A673 (cell line): ENCODE data around the gene TEX22. TPM values are rescaled to one million over a fixed set of nuclear protein-coding genes. Genes with fewer than 3 reads are reported as not detected.
A peak's percentile ranks its signal among the peaks of the same experiment; 100 is the strongest.

Experiments
- BruUV-seq: library from RNA; stranded (reverse); fragments of 400-500 nt; replicated peaks from 2 replicates; lab custom pipeline; 2021; lab: Mats Ljungman, UMichigan
- CTCF ChIA-PET: fragments of 300-600 bp; sonication (Branson Sonifier 250); formaldehyde crosslinking; loops from one replicate; lab custom pipeline; 2022; ENCODE audit warnings: antibody characterized with exemption; lab: Charles Lee
- POLR2A ChIA-PET: fragments of 300-600 bp; sonication (Branson Sonifier 250); formaldehyde crosslinking; loops from one replicate; lab custom pipeline; 2022; ENCODE audit warnings: antibody characterized with exemption; ENCODE audit not compliant: low non-redundant PET; lab: Charles Lee
- DNase-seq: peaks from one replicate; pipeline ENCODE4 v3.0.0-alpha.2; 2015; ENCODE audit warnings: low spot score
- H3K27ac ChIP-seq: fragments of 200-600 bp; sonication (generic); 2 replicates; pipeline ENCODE4 v1.5.1; 2016; ENCODE audit warnings: mixed run types, low read depth, mild to moderate bottlenecking, mixed read lengths, antibody characterized with exemption, low read length; ENCODE audit not compliant: poor library complexity, severe bottlenecking
- H3K27me3 ChIP-seq: fragments of 200-600 bp; sonication (generic); replicated peaks from 2 replicates; pipeline ENCODE4 v1.6.1; 2017; ENCODE audit warnings: mixed run types, low read depth, mild to moderate bottlenecking, mixed read lengths, antibody characterized with exemption, low read length; ENCODE audit not compliant: insufficient read depth, poor library complexity
- H3K36me3 ChIP-seq: fragments of 200-600 bp; sonication (generic); 2 replicates; pipeline ENCODE4 v1.6.1; 2016; ENCODE audit warnings: mixed run types, mild to moderate bottlenecking, mixed read lengths, antibody characterized with exemption, low read length; ENCODE audit not compliant: insufficient read depth, poor library complexity, severe bottlenecking
- H3K4me1 ChIP-seq: fragments of 200-600 bp; sonication (generic); 2 replicates; pipeline ENCODE4 v1.6.1; 2017; ENCODE audit warnings: mixed run types, mild to moderate bottlenecking, mixed read lengths, antibody characterized with exemption, low read length; ENCODE audit not compliant: insufficient read depth, poor library complexity, severe bottlenecking
- H3K4me3 ChIP-seq: fragments of 200-600 bp; sonication (generic); 2 replicates; pipeline ENCODE4 v1.5.1; 2016; ENCODE audit warnings: low read depth, mixed run types, mild to moderate bottlenecking, mixed read lengths, low read length; ENCODE audit not compliant: poor library complexity, severe bottlenecking
- H3K9me3 ChIP-seq: fragments of 200-600 bp; sonication (generic); 2 replicates; pipeline ENCODE4 v1.6.1; 2016; ENCODE audit warnings: mixed run types, low read depth, mild to moderate bottlenecking, mixed read lengths, antibody characterized with exemption, low read length; ENCODE audit not compliant: poor library complexity, severe bottlenecking
- CTCF ChIP-seq: fragments of 300-800, 200-600 bp; sonication (generic); conservative IDR thresholded peaks from 2 replicates; pipeline ENCODE4 v1.5.1; 2017; ENCODE audit warnings: low read depth, mild to moderate bottlenecking, antibody characterized with exemption, low read length, moderate library complexity, mixed read lengths
- EZH2 ChIP-seq: fragments of 200-600 bp; sonication (generic); IDR thresholded peaks from 2 replicates; pipeline ENCODE4 v1.6.1; 2017; ENCODE audit warnings: borderline replicate concordance, low read depth, mild to moderate bottlenecking, mixed read lengths, antibody characterized with exemption, low read length; ENCODE audit not compliant: poor library complexity, severe bottlenecking
- intact Hi-C: fragments of 100-400 bp; cut with micrococcal nuclease; formaldehyde crosslinking; loops from one replicate; pipeline ENCODE4 v1.10.0; 2022; ENCODE audit not compliant: unreplicated experiment
- total RNA-seq: library from RNA; stranded (reverse); gene quantifications from 2 replicates; pipeline ENCODE4 v1.2.3, GENCODE V29; 2021

TEX22 gene
- total RNA-seq, 1 experiment from 2014 or later = 2.7 TPM

- H3K9me3 ChIP-seq = no peaks in the 10 kb centered on the region
- H3K27me3 ChIP-seq = no peaks in the 10 kb centered on the region
- ChIA-PET CTCF (no interaction called here), POLR2A (no interaction called here)
- no peak overlapping the region for H3K4me3 ChIP-seq
- no TSS peak for BruUV-seq
- intact Hi-C loops = no loop called here
- no peak for DNase-seq
- H3K4me1 ChIP-seq = peaks cover 12% of the 10 kb centered on the region
- no peak for TF ChIP-seq EZH2
- TF ChIP-seq CTCF = no peak
- H3K27ac ChIP-seq = no peak overlapping the region
- no peaks in the 10 kb centered on the region for H3K36me3 ChIP-seq
These were observed 11.0 kb downstream of the TEX22 start for GRCh38 chr14:105409364-105409763.

GRCh38 chr14:105410642-105411016 is 12.3 kb downstream of the TEX22 start:
- intact Hi-C loops = no loop called here
- CTCF ChIA-PET = no interaction called here
- H3K27me3 ChIP-seq = no peaks in the 10 kb centered on the region

GRCh38 chr14:105411017-105411941 is 12.9 kb downstream of the TEX22 start:
- Histone ChIP-seq H3K27ac (no peak overlapping the region), H3K9me3 (no peaks in the 10 kb centered on the region), H3K36me3 (no peaks in the 10 kb centered on the region), H3K4me1 (peaks cover 12% of the 10 kb centered on the region), H3K27me3 (no peaks in the 10 kb centered on the region), H3K4me3 (peak overlapping the region; percentile 31)
- ChIA-PET CTCF (no interaction called here), POLR2A (interaction anchor here (0.6 kb wide), 1 partner anchor 217 kb away, joined by 16 read pairs; no protein-coding TSS in a partner anchor)
- TF ChIP-seq EZH2 = no peak
- no peak for TF ChIP-seq CTCF
- no TSS peak for BruUV-seq
- intact Hi-C loops = no loop called here
- peak; percentile 62 for DNase-seq

More at GRCh38 chr14:105410642-105411016, 12.3 kb downstream of the TEX22 start:
- Histone ChIP-seq H3K4me3 (peak overlapping the region; percentile 31), H3K36me3 (no peaks in the 10 kb centered on the region), H3K27ac (no peak overlapping the region), H3K4me1 (peaks cover 12% of the 10 kb centered on the region), H3K9me3 (no peaks in the 10 kb centered on the region)
- POLR2A ChIA-PET = interaction anchor here (0.6 kb wide), 1 partner anchor 217 kb away, joined by 16 read pairs; no protein-coding TSS in a partner anchor
- no TSS peak for BruUV-seq
- no peak for TF ChIP-seq EZH2
- TF ChIP-seq CTCF = no peak
- DNase-seq = no peak
